Loucy (cell line): ENCODE data around the gene JUP.

Source experiments
- H2AFZ ChIP-seq: fragments of 200-600 bp; sonication (generic); 2 replicates; pipeline ENCODE4 v1.6.0; 2016; ENCODE audit warnings: antibody characterized with exemption, mild to moderate bottlenecking, low read length, moderate library complexity
- H3F3A ChIP-seq: fragments of 200-600 bp; 2 replicates; pipeline ENCODE4 v1.6.0; 2016; ENCODE audit warnings: antibody characterized with exemption, low read depth, mild to moderate bottlenecking
- H3K27me3 ChIP-seq: fragments of 200-600 bp; sonication (generic); 2 replicates; pipeline ENCODE4 v1.6.1; 2014; ENCODE audit warnings: low read length, mild to moderate bottlenecking; ENCODE audit not compliant: insufficient read depth, poor library complexity, severe bottlenecking
- H3K36me3 ChIP-seq: fragments of 200-600 bp; sonication (generic); 2 replicates; pipeline ENCODE4 v1.6.1; 2016; ENCODE audit warnings: low read length; ENCODE audit not compliant: insufficient read depth
- H3K4me1 ChIP-seq: fragments of 200-600 bp; sonication (generic); 2 replicates; pipeline ENCODE4 v1.5.1; 2014; ENCODE audit warnings: low read length, mild to moderate bottlenecking; ENCODE audit not compliant: insufficient read depth, poor library complexity, severe bottlenecking
- H3K4me2 ChIP-seq: fragments of 200-600 bp; sonication (generic); 2 replicates; pipeline ENCODE4 v1.6.0; 2014; ENCODE audit warnings: antibody characterized with exemption, low read length, low read depth, mild to moderate bottlenecking; ENCODE audit not compliant: poor library complexity, severe bottlenecking
- H3K4me3 ChIP-seq: fragments of 200-600 bp; sonication (generic); 2 replicates; pipeline ENCODE4 v1.5.1; 2014; ENCODE audit warnings: low read length, mild to moderate bottlenecking, mixed read lengths; ENCODE audit not compliant: poor library complexity, severe bottlenecking
- H3K79me2 ChIP-seq: fragments of 200-600 bp; sonication (generic); 2 replicates; pipeline ENCODE4 v1.6.1; 2014; ENCODE audit warnings: low read length; ENCODE audit not compliant: insufficient read depth
- H3K9ac ChIP-seq: fragments of 200-600 bp; sonication (generic); 2 replicates; pipeline ENCODE4 v1.6.0; 2014; ENCODE audit warnings: mild to moderate bottlenecking, low read depth, low read length, moderate library complexity; ENCODE audit not compliant: poor library complexity, severe bottlenecking
- H3K9me2 ChIP-seq: fragments of 200-600 bp; sonication (generic); replicated peaks from 2 replicates; pipeline ENCODE4 v1.6.1; 2016; ENCODE audit warnings: low read depth, low read length, mixed read lengths
- H3K9me3 ChIP-seq: fragments of 200-600 bp; sonication (generic); 2 replicates; pipeline ENCODE4 v1.6.1; 2014; ENCODE audit warnings: mild to moderate bottlenecking, antibody characterized with exemption, low read length, low read depth; ENCODE audit not compliant: insufficient read depth
- H4K20me1 ChIP-seq: fragments of 200-600 bp; sonication (generic); 2 replicates; pipeline ENCODE4 v1.6.0; 2014; ENCODE audit warnings: antibody characterized with exemption, low read length, mild to moderate bottlenecking; ENCODE audit not compliant: insufficient read depth, poor library complexity, severe bottlenecking
- EZH2phosphoT487 ChIP-seq: fragments of 200-600 bp; IDR thresholded peaks from 2 replicates; pipeline ENCODE4 v1.6.1; 2018; ENCODE audit warnings: antibody characterized with exemption, mild to moderate bottlenecking, moderate library complexity, borderline replicate concordance
- TF ChIP-seq, protein P1 (sequence below): fragments of 200-600 bp; sonication (generic); conservative IDR thresholded peaks from 2 replicates; pipeline ENCODE4 v1.5.1; 2014; ENCODE audit warnings: mild to moderate bottlenecking, antibody characterized with exemption, low read length

The JUP gene

DNA sequence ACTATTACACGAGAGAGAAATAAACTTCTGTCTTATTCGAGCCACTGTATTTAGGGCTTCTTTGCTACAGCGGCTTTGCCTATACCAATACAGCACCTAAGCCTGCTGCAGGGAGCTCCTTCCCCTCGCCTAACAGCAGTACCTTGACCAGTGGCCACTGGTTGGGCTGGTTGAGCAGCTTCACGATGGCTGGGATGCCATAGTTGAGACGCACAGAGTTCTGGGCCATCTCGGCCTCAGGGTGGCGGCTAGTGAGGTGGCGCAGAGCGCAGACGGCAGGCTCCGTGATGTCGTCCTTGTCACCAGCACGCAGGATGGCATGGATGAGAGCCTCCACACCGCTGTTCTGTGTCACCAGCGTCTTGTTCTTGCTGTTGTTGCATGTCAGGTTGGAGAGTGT lies 23.7 kb downstream of the JUP start:
- H3K79me2 ChIP-seq, result no peaks in the 10 kb centered on the region
- no peak overlapping the region for H3K9ac ChIP-seq
- no peaks in the 10 kb centered on the region for H3F3A ChIP-seq
- no peaks in the 10 kb centered on the region for H3K9me2 ChIP-seq
- H3K36me3 ChIP-seq, result peaks cover 86% of the 10 kb centered on the region; the same call in 1 of the 2 replicates
- no peaks in the 10 kb centered on the region for H3K27me3 ChIP-seq
- H3K9me3 ChIP-seq, result no peaks in the 10 kb centered on the region
- H2AFZ ChIP-seq, result no peak overlapping the region
- no peak overlapping the region for H3K4me2 ChIP-seq
- H3K4me3 ChIP-seq, result no peak overlapping the region
- TF ChIP-seq, protein P1, sequence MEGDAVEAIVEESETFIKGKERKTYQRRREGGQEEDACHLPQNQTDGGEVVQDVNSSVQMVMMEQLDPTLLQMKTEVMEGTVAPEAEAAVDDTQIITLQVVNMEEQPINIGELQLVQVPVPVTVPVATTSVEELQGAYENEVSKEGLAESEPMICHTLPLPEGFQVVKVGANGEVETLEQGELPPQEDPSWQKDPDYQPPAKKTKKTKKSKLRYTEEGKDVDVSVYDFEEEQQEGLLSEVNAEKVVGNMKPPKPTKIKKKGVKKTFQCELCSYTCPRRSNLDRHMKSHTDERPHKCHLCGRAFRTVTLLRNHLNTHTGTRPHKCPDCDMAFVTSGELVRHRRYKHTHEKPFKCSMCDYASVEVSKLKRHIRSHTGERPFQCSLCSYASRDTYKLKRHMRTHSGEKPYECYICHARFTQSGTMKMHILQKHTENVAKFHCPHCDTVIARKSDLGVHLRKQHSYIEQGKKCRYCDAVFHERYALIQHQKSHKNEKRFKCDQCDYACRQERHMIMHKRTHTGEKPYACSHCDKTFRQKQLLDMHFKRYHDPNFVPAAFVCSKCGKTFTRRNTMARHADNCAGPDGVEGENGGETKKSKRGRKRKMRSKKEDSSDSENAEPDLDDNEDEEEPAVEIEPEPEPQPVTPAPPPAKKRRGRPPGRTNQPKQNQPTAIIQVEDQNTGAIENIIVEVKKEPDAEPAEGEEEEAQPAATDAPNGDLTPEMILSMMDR, result no peak
- peaks cover 3% of the 10 kb centered on the region for H4K20me1 ChIP-seq
- H3K4me1 ChIP-seq, result no peaks in the 10 kb centered on the region

DNA sequence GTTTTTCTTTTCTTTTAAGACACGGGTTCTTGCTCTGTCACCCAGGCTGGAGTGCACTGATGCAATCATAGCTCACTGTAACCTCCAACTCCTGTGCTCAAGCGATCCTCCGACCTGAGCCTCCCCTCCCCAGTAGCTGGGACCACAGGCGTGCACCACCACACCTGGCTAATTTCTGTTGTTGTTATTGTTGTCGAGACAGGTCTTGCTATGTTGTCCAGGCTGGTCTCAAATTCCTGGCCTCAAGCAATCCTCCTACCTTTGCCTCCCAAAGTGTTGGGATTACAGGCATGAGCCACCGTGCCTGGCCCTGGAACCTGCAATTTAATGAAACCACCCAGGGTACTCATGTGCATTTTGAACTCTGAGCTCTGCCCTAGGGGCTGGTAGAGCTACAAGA lies 24.1 kb downstream of the JUP start:
- TF ChIP-seq EZH2phosphoT487, result no peak
- TF ChIP-seq, protein P1, result no peak
- no peak overlapping the region for H3K4me3 ChIP-seq
- H3F3A ChIP-seq, result no peaks in the 10 kb centered on the region
- no peaks in the 10 kb centered on the region for H3K79me2 ChIP-seq
- no peaks in the 10 kb centered on the region for H3K9me2 ChIP-seq
- no peaks in the 10 kb centered on the region for H3K9me3 ChIP-seq
- H4K20me1 ChIP-seq, result peaks cover 3% of the 10 kb centered on the region
- no peaks in the 10 kb centered on the region for H3K27me3 ChIP-seq
- H2AFZ ChIP-seq, result no peak overlapping the region
- H3K9ac ChIP-seq, result no peak overlapping the region
- no peak overlapping the region for H3K4me2 ChIP-seq
- peaks cover 86% of the 10 kb centered on the region; the same call in 1 of the 2 replicates for H3K36me3 ChIP-seq
- H3K4me1 ChIP-seq, result no peaks in the 10 kb centered on the region

DNA sequence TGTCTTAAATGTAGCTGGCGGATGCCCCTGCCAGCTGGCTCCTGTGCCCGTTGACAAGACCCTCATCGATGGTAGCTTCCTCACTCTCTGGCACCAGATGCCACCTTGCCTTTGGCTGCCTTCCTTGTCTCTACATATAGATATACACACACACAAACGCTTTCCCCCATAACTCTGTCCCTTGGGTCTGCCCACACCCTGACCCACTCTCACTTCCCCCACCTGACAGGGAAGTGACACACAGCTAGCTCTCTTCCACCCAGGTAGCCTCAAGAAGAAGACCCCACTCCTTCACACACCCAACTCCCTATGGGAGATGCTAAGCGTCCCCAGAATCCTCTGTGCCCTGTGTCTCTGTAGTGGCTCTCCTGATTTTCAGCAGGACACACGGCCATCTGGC lies 25.6 kb downstream of the JUP start:
- no peaks in the 10 kb centered on the region for H3K9me2 ChIP-seq
- H2AFZ ChIP-seq, result no peak overlapping the region
- no peak overlapping the region for H3K4me2 ChIP-seq
- no peaks in the 10 kb centered on the region for H3K9me3 ChIP-seq
- no peaks in the 10 kb centered on the region for H3K27me3 ChIP-seq
- no peaks in the 10 kb centered on the region for H3F3A ChIP-seq
- H3K36me3 ChIP-seq, result peaks cover 83% of the 10 kb centered on the region; the same call in 1 of the 2 replicates
- H3K79me2 ChIP-seq, result no peaks in the 10 kb centered on the region
- peaks cover under 1% of the 10 kb centered on the region for H4K20me1 ChIP-seq
- H3K4me3 ChIP-seq, result no peak overlapping the region
- no peak for TF ChIP-seq EZH2phosphoT487
- TF ChIP-seq, protein P1, result no peak
- no peaks in the 10 kb centered on the region for H3K4me1 ChIP-seq
- H3K9ac ChIP-seq, result no peak overlapping the region
